HG03460 (cell line): ENCODE measurements around the gene DDX51.

Experiments used
- ATAC-seq: cut with Tn5 transposase; IDR thresholded peaks from one replicate; pipeline ENCODE4 v1.9.1; 2021; ENCODE audit not compliant: unreplicated experiment

DDX51 gene

DNA sequence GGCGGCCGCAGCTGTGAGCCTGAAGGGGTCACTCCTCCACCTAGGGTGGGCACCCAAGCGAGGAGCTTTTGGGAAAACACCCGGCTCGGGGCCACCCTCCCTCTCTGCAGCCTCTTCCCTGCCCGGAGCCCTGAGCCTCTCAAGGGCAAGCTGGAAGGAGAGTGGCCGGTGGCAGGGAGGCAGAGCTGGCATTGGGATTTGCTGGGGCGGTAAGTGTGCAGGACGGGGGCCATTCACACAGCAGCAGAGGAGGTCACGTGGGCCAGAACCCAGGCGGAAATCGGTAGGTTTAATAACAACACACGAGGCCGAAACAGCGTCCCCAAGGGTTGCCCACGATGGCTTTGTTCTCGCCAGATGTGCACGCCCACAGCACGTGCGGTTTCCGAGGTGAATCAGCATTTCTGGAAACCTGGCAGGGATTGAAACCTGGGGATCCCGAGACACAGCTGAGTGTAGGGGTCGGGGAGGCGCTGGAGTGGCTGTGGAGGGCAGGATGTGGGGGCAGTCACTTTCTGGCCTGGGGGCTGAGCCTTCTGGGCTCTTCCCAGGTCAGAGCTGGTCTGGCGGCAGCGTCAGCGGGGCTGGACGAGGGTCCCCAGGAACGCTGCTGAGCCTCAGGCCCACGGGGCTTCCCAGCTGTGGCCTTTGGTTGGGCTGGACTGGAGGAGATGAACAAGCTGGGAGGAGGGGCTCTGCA, 23.6 kb upstream of the DDX51 start:
- ATAC-seq, result no peak

DNA sequence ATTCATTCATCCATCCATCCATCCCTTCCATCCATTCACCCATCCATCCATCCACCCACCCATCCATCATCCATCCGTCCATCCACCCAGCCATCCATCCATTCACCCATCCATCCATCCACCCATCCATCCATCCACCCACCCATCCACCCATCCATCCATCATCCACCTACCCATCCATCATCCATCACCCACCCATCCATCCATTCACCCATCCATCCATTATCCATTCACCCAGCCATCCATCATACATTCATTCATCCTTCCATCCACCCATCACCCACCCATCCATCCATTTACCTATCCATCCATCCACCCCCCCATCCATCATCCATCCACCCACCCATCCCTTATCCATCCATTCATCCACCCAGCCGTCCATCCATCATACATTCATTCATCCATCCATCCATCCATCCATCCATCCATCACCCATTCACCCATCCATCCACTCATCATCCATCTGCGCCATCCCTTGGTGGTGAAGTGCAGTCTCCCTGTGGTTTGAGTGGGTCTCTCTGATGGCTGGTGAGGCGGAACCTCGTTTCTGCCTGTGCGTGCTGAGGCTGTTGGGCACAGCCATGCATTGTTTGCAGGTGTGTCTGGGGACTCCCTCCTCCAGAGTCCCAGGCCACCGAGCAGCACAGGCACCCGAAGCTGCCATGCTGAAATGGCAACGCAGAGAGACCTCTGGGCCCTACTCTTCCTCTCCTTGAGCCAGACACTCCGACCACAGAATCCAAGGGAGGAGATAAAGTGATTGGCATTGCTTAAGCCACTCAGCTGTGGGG, 22.9 kb upstream of the DDX51 start:
- ATAC-seq, result no peak

DNA sequence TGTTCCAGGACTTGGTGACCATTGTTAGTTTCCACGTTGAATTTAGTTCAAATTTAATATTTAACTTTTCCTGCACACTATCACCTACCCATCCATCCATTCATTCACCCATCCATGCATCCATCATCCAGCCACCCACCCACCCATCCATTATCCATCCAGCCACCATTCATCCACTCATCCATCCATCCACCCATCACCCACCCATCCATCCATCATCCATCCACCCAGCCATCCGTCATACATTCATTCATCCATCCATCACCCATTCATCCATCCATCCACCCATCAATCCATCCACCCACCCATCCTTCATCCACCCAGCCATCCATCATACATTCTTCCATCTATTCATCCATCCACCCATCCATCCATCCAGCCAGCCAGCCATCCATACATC, 22.0 kb upstream of the DDX51 start:
- ATAC-seq, result no peak

DNA sequence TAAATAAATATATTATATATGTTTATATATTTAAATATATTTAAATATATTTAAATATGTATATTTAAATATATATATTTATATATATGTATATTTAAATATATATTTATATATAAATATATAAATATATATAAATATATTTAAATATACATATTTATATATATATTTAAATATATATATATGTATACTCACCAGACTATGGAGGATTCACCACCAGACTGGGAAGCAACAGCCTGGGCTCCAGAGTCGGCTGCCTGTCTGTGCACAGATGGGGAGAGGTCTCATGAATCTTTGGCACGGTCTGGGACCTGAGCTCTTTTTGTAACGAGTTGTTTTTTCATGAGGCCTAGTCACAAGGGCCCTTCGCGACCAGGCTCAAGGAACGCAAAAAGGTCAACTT, 21.5 kb upstream of the DDX51 start:
- ATAC-seq, result no peak

DNA sequence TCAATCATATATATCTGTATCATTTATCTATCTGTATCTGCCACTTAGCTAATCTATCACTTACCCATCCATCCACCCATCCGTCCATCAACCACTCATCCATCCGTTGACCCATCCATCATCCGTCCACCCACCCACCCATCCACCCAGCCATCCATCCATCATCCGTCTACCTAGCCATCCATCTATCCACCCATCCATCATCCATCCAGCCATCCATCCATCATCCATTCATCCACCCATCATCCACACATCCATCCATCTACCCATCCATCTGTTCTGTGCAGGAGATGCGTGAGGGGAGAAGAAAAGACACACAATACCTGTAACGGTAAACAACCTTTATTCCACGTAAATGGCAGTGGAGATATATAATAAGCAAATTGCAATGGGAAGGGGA, 20.3 kb upstream of the DDX51 start:
- ATAC-seq, result no peak

DNA sequence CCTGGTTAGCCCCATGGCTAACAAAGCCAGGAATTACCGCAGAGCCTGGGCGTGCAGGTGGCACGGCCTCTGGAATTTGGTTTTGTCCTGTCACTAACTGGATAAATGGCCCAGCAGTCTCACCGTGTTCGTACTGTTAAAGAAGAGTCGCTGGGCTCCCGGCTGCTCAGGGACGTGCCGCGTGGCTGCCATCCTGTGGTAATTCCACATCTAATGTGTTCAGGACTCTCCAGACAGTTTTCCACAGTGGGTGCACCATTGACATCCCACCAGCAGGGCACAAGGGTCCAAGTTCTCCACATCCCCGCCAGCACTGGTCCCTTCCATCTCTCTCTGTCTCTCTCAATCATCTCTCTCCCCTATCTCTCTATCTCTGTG, 19.8 kb upstream of the DDX51 start:
- no peak for ATAC-seq

DNA sequence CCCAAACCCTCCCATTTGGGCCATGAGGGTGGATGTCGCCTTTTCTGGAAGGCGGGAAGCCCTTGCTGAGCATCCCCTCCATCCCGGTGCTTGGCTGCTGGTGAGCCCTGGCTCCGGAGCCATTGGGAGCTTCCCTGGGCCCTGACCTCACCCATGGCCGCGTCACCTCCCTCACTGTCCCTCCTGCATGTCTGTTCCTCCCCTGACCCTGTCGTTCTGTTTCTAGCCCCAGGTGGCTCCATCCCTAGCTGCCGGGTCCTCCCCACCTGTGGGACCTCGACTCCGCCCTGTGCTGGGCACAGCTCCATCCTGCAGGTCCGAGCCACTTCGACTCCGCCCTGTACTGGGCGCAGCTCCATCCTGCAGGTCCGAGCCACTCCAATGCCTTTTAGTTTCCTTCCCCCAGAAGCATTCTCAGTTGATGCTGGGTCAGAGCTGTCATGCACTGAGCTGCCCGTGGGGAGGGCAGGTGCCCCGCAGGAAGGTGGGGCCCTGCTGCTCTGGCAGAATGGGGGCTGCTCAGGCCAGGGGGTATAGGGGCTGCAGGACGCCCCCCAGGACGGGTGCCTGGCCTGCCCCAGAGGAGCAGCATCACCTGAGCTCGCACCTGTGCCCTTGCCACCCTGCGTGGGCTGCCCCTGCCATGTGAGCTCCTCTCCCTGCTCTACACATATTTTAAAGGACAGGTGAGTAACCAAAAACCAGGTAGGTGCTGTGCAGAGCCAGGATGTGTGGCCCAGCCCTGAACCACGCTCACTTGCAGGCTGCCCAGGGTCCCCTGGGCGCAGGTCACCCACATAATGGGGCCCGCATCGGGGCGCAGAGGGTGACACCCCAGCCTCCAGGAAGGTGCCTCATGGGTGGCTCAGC, 19.2 kb upstream of the DDX51 start:
- no peak for ATAC-seq

DNA sequence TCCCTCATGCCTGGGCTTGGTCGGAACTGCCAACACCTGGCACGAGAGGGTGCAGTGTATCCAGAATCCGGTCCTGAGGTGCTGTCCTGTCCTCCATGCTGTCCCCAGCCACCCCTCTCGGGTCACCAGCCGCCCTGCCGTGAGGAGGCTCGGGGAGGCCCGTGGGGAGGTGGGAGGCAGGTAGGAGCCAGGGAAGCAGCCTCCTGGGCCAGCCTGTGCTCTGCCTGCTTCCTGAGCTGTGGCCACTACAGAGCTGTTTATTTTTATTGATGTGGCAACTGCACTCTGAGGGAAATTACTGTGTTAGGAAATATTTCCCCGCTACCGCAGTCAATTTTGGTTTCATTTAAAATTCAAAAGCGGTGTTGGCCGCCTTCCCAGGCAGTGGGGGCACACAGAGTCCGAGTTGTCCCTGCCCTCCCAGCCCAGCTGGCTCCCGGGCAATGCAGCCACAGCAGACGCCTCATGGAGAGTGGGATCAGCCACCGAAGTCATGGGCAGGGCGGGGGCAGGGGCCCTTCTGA, 18.5 kb upstream of the DDX51 start:
- ATAC-seq, result no peak

DNA sequence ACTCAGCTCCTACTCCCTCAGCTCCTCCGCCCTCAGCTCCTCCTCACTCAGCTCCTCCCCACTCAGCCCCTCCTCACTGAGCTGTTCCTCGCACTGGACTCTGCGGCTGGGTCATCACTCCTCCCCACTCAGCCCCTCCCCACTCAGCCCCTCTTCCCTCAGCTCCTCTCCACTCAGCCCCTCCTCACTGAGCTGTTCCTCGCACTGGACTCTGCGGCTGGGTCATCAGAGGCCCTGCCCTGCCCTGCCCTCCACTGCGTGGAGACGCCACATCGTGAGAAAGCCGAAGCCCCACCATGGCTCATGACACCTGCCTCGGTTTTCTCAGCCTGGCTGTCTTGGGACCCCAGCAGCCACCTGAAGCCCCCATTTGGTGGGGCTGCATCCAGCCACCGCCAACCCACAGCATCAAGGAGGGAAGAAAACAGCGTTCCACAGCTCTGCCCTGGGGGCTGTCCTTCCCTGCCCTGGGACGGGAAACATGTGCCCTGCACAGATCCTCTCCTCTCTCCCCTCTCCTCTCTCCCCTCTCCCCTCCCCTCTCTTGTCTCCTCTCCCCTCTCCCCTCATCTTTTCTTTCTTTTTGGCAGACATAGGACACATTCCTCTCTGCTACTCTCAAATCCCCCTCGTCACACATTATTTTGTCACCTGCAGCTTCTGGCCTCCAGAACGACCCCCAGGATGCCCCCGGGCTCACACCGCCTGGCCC, 17.8 kb upstream of the DDX51 start:
- ATAC-seq, result no peak

DNA sequence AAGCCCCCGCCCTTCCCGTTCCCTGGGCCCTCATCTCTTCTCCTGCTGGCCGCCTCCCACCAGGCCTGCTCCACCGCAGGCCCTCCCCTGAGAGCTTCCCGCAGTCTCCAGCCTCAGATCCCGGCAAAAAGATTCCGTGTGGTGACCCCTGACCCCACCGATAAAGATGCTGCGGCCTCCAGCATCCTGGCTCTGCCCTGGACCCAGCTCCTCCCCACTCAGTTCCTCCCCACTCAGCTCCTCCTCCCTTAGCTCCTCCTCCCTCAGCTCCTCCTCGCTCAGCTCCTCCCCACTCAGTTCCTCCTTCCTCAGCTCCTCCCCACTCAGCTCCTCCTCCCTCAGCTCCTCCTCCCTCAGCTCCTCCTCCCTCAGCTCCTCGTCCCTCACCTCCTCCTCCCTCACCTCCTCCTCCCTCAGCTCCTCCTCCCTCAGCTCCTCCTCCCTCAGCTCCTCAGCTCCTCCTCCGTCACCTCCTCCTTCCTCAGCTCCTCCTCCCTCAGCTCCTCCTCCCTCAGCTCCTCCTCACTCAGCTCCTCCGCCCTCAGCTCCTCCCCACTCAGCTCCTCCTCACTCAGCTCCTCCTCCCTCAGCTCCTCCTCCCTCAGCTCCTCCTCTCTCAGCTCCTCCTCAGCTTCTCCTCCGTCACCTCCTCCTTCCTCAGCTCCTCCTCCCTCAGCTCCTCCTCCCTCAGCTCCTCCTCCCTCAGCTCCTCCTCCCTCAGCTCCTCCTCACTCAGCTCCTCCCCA, 17.1 kb upstream of the DDX51 start:
- ATAC-seq, result no peak

DNA sequence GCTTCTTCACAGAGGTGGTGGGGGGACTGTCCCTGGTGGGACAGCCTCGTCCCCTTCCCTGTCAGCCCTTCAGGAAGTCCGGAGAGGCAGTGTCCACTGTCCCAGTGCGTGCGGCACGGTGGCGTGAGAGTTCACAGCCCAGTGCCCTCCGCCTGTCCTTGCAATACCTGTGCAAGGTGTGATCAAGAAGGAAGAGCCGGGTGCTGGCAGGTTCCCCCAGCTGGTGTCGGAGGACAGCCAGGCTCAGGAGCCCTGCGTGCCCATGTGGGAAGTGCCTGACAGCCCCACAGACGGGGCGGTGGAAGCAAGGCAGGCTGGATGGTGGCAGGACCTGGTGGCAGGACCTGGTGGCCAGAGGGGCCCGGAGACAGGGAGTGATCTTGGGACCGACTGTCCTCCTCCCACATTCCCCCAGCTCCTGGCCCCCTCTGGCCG, 16.5 kb upstream of the DDX51 start:
- no peak for ATAC-seq

DNA sequence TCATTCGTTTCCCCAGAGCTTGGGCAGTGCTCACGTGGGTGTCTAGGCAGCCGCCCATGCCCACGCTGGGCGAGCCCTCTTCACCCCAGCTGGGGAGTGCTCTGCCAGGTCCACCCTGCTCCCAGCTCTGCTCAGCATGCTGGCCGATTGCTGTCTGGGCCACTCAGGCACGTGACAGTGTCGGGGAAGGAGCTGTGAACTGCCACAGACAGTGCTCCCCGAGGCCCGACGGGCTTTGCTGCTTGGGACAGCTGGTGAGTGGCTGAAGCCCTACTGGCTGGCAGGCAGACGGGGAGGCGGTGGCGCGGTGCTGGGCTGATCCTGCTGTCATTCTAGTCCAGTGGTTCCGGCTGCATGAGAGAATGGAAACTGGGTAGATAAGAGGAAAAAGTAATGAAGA, 15.9 kb upstream of the DDX51 start:
- no peak for ATAC-seq

DNA sequence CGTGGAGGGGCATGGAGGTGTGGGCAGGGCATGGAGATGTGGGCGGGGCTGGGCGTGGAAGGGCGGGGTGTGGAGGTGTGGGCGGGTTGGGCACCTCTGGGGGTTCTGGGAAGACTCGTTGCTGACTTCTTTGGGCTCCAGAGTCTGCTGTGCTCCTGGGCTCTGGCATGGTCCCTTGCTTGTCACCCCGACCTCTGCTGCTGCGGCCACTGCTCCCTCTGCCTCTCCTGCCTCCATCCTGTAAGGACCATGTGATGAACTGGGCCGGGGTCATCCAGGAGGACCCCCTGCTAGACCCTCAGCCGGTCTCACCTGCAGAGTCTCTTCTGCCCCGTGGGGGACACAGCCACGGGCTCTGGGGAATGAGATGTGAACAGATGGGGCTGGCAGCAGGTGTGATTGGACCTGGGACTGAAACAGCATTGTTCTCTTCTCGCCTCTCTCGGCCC, 15.5 kb upstream of the DDX51 start:
- ATAC-seq, result no peak

DNA sequence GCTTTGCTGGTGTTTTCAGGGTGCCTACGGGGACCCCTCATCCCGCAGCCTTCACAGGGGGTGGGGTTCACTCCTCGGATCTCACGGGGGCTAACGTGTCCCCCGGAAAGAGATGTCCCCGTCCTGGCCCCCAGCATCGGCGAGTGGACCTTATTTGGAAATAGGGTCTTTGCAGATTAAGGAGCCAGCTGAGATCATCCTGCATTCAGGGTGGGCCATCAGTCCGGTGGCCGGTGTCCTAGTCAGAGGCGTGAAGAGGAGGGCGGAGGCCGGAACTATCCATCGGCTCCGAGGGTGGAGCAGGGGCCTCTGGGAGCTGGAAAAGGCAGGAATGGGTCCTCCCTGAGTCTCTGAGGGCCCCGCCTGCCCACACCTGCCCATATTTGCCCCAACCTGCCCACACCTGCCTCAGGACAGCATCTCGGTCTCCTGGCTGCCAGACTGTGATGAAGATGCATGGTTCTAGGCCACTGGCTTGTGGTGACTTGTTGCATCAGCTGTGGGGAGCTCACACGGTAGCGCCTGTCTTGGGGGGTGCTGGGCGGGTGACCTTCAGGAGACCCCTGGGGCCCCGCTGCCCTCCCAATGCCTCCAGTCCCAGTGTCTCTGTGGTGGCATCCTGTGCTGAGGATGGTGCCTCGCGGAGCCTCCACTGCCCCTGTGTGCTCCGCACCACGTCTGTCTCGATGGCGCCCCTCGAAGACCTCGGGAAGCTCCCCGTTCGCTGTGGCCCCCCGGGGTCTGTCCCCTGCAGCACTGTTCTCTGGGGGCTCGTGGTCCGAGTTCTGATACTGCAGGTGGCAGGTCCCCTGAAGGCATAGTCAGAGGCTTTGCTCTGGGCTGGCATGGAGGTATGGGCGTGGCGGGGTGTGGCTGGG, 14.8 kb upstream of the DDX51 start:
- no peak for ATAC-seq

DNA sequence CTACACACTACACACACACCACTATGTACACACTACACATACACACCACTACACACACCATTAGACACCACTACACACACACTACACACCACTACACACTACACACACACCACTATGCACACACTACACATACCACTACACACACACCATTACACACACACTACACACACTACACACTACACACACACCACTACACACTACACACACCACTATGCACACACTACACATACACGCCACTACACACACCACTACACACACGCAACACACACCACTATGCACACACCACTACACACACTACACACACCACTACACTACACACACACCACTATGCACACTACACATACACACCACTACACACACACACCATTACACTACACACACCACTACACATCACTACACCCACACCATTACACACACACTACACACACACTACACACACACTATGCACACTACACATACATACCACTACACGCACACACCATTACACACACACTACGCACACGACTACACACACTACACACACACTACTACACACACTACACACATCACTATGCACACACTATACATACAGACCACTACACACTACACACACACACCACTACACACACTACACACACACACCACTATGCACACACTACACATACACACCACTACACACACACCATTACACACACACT, 13.8 kb upstream of the DDX51 start:
- no peak for ATAC-seq

DNA sequence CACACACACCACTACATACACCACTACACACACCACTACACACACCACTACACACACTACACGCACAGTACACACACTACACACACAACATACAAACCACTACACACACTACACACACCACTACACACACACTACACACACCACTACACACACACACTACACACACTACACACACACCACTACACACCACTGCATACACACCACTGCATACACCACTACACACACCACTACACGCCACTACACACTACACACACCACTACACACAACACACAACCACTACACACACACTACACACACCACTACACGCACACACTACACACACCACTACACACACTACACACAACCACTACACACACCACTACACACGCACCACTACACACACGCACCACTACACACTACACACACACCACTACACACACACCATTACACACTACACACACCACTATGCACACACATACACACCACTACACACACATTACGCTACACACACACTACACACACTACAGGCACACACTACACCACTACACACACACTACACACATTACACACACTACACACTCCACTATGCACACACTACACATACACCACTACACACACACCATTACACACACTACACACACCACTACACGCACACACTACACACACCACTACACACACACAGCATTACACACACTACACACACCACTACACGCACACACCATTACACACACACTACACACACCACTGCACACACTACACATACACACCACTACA, 12.6 kb upstream of the DDX51 start:
- no peak for ATAC-seq

DNA sequence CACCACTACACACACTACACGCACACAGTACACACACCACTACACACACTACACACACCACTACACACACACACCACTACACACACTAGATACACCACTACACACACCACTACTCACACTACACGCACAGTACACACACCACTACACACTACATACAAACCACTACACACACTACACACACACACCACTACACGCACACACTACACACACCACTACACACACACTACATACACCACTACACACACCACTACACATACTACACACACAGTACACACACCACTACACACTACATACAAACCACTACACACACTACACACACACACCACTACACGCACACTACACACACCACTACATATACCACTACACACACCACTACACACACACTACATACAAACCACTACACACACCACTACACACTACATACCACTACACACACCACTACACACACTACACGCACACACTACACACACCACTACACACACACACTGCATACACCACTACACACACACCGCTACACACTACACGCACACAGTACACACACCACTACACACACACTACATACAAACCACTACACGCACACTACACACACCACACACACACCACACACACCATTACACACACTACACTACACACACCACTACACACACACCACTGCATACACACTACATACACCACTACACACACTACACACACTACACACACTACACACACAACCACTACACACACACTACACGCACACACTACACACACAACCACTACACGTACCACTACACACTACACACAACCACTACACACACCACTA, 11.9 kb upstream of the DDX51 start:
- ATAC-seq, result no peak
